NCI-H2081 (cell line): ENCODE results near the gene PROB1.
"Not testable (repeated sequence)": the region's sequence is repeated elsewhere in the genome, so short reads cannot be mapped to it uniquely, and the experiment has no call there.

ENCODE experiments used
- DNase-seq, 2 experiments: peaks; one replicate each; lab custom pipeline; 2025; lab: John Stamatoyannopoulos, UW

The PROB1 gene

GRCh38 chr5:139392324-139392677 lies 2.6 kb downstream of the PROB1 start:
- no peak for DNase-seq

GRCh38 chr5:139391570-139392323 lies 3.2 kb downstream of the PROB1 start:
- DNase-seq = no peak

- DNase-seq = no peak
Observed at GRCh38 chr5:139390639-139391569, 4.0 kb downstream of the PROB1 start.

GRCh38 chr5:139389701-139390638 lies 4.9 kb downstream of the PROB1 start, which contains the start of gene MZB1:
Gene MZB1, minus strand, starts transcription at chr5:139389913. Its CDS starts 57 bp downstream, at chr5:139389856.
- DNase-seq = no peak

GRCh38 chr5:139388198-139388821 lies 6.6 kb downstream of the PROB1 start:
- DNase-seq = no peak

- DNase-seq = no peak
Observed at GRCh38 chr5:139387611-139388197, 7.2 kb downstream of the PROB1 start.

- not testable (repeated sequence) for DNase-seq
Observed at GRCh38 chr5:139386956-139387355, 7.9 kb downstream of the PROB1 start.

- DNase-seq = no peak
Observed at GRCh38 chr5:139386050-139386438, 8.9 kb downstream of the PROB1 start.

- no peak for DNase-seq
Observed at GRCh38 chr5:139385061-139386049, 9.5 kb downstream of the PROB1 start.

GRCh38 chr5:139384591-139385051 lies 10.3 kb downstream of the PROB1 start:
- DNase-seq = no peak

- DNase-seq = no peak
Observed at GRCh38 chr5:139383993-139384590, 10.8 kb downstream of the PROB1 start.

- no peak for DNase-seq
Observed at GRCh38 chr5:139383275-139383992, 11.5 kb downstream of the PROB1 start, which contains the start of gene SLC23A1. Gene SLC23A1, minus strand, starts transcription at chr5:139383297. Its CDS starts 44 bp downstream, at chr5:139383253.

- DNase-seq = no peak
Observed at GRCh38 chr5:139382807-139383206, 12.1 kb downstream of the PROB1 start.

GRCh38 chr5:139381837-139382761 lies 12.8 kb downstream of the PROB1 start:
- no peak for DNase-seq

- DNase-seq = no peak
Observed at GRCh38 chr5:139379626-139380449, 15.1 kb downstream of the PROB1 start.

- no peak for DNase-seq
Observed at GRCh38 chr5:139378941-139379361, 16.0 kb downstream of the PROB1 start.
